Mesothelial cell of epicardium (in vitro differentiated cells): ENCODE data around the gene TYROBP. TPM values are rescaled to one million over a fixed set of nuclear protein-coding genes. Genes with fewer than 3 reads are reported as not detected.
"Not testable (repeated sequence)": the region's sequence is repeated elsewhere in the genome, so short reads cannot be mapped to it uniquely, and the experiment has no call there.

Experiments
- DNase-seq, 2 experiments: peaks; one replicate each; pipeline ENCODE4 v3.0.0; 2021; ENCODE audit warnings: low spot score in 2 of 2; ENCODE audit not compliant: unreplicated experiment in 2 of 2
- H3K27ac Mint-ChIP-seq: 2 replicates; pipeline ENCODE4 v1.8.0; 2021; ENCODE audit warnings: mixed read lengths
- H3K27me3 Mint-ChIP-seq: 2 replicates; pipeline ENCODE4 v1.8.0; 2021; ENCODE audit warnings: low read depth, mixed read lengths
- H3K36me3 Mint-ChIP-seq: 2 replicates; pipeline ENCODE4 v1.8.0; 2021; ENCODE audit warnings: mixed read lengths
- H3K4me1 Mint-ChIP-seq: 2 replicates; pipeline ENCODE4 v1.8.0; 2021; ENCODE audit warnings: mixed read lengths
- H3K4me3 Mint-ChIP-seq: 2 replicates; pipeline ENCODE4 v1.8.0; 2021; ENCODE audit warnings: mild to moderate bottlenecking, moderate library complexity, mixed read lengths
- H3K9me3 Mint-ChIP-seq: 2 replicates; pipeline ENCODE4 v1.8.0; 2021; ENCODE audit warnings: mixed read lengths
- CTCF ChIP-seq: fragments of 200-600 bp; sonication (generic); IDR thresholded peaks from one replicate; pipeline ENCODE4 v1.5.0; 2021; ENCODE audit warnings: antibody characterized with exemption; ENCODE audit not compliant: unreplicated experiment
- total RNA-seq: library from RNA; stranded (reverse); gene quantifications from 3 replicates; pipeline ENCODE4 v1.2.1, GENCODE V29; 2021

Gene TYROBP
- total RNA-seq, 1 donor from 2014 or later: not detected

GRCh38 chr19:35911790-35912189 lies 3.7 kb upstream of the TYROBP start:
- DNase-seq: no peak
- TF ChIP-seq CTCF: no peak
- no peaks in the 10 kb centered on the region for H3K36me3 Mint-ChIP-seq
- H3K9me3 Mint-ChIP-seq: no peaks in the 10 kb centered on the region
- H3K4me1 Mint-ChIP-seq: no peaks in the 10 kb centered on the region
- no peak overlapping the region for H3K27ac Mint-ChIP-seq
- H3K4me3 Mint-ChIP-seq: no peak overlapping the region
- peaks cover 1% of the 10 kb centered on the region for H3K27me3 Mint-ChIP-seq

- H3K36me3 Mint-ChIP-seq: no peaks in the 10 kb centered on the region
- H3K27ac Mint-ChIP-seq: no peak overlapping the region
- peaks cover 1% of the 10 kb centered on the region for H3K27me3 Mint-ChIP-seq
- no peak for DNase-seq
- no peaks in the 10 kb centered on the region for H3K9me3 Mint-ChIP-seq
- TF ChIP-seq CTCF: no peak
- no peaks in the 10 kb centered on the region for H3K4me1 Mint-ChIP-seq
- no peak overlapping the region for H3K4me3 Mint-ChIP-seq
Observed at GRCh38 chr19:35911173-35911572, 3.1 kb upstream of the TYROBP start.

- H3K4me1 Mint-ChIP-seq, H3K4me3 Mint-ChIP-seq, H3K36me3 Mint-ChIP-seq, H3K27me3 Mint-ChIP-seq, H3K27ac Mint-ChIP-seq, DNase-seq, H3K9me3 Mint-ChIP-seq: not testable (repeated sequence)
Observed at GRCh38 chr19:35910355-35910754, 2.3 kb upstream of the TYROBP start.

- no peak for DNase-seq
- H3K4me1 Mint-ChIP-seq: no peaks in the 10 kb centered on the region
- TF ChIP-seq CTCF: no peak
- H3K36me3 Mint-ChIP-seq: no peaks in the 10 kb centered on the region
- H3K27ac Mint-ChIP-seq: no peak overlapping the region
- no peak overlapping the region for H3K4me3 Mint-ChIP-seq
- no peaks in the 10 kb centered on the region for H3K9me3 Mint-ChIP-seq
- H3K27me3 Mint-ChIP-seq: no peaks in the 10 kb centered on the region
Observed at GRCh38 chr19:35909684-35910035, 1.6 kb upstream of the TYROBP start.

GRCh38 chr19:35908973-35909683 lies 1.0 kb upstream of the TYROBP start:
- DNase-seq: no peak
- H3K36me3 Mint-ChIP-seq: no peaks in the 10 kb centered on the region
- no peaks in the 10 kb centered on the region for H3K27me3 Mint-ChIP-seq
- H3K4me3 Mint-ChIP-seq: no peak overlapping the region
- TF ChIP-seq CTCF: no peak
- H3K9me3 Mint-ChIP-seq: no peaks in the 10 kb centered on the region
- H3K27ac Mint-ChIP-seq: no peak overlapping the region
- no peaks in the 10 kb centered on the region for H3K4me1 Mint-ChIP-seq

GRCh38 chr19:35907377-35907745 lies 734 bp downstream of the TYROBP start:
- H3K27me3 Mint-ChIP-seq: no peaks in the 10 kb centered on the region
- H3K36me3 Mint-ChIP-seq: no peaks in the 10 kb centered on the region
- DNase-seq: no peak
- H3K27ac Mint-ChIP-seq: no peak overlapping the region
- no peaks in the 10 kb centered on the region for H3K9me3 Mint-ChIP-seq
- peaks cover 10% of the 10 kb centered on the region for H3K4me1 Mint-ChIP-seq
- no peak for TF ChIP-seq CTCF
- H3K4me3 Mint-ChIP-seq: no peak overlapping the region
